Hindlimb muscle (tissue), 1 donor: ENCODE results near the gene MAF. TPM values are rescaled to one million over a fixed set of nuclear protein-coding genes. Genes with fewer than 3 reads are reported as not detected.

ENCODE experiments used
- DNase-seq: peaks from one replicate; pipeline ENCODE4 v3.0.0-alpha.2; 2013
- polyA plus RNA-seq: library from polyadenylated mRNA; unstranded; fragments of 120-200 nt; gene quantifications from one replicate; pipeline ENCODE4 v1.2.1, GENCODE V29; 2013; ENCODE audit not compliant: insufficient read length

MAF gene
- polyA plus RNA-seq, 1 donor = 51.4 TPM

DNA sequence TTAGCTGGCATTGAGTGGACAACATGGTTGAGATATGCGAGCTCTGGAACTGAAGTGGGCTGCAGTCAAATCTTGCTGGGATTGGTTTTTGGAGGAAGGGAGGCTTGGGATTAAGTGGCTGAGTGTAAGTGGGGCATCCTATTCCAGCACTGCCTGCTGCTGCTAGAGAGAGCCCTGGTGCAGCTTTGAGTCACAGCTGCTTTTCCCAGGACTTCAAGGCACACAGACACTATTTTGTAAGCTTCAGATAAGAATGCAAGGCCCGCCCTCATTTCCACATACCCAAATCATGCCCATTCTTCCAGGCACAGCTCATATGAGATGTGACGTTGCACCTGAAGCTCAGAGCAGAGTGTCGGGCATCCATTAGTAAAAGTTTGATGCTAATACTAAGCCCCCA is 10.2 kb upstream of the MAF start:
- DNase-seq = no peak

GRCh38 chr16:79609861-79610260 is 9.3 kb upstream of the MAF start:
- no peak for DNase-seq

DNA sequence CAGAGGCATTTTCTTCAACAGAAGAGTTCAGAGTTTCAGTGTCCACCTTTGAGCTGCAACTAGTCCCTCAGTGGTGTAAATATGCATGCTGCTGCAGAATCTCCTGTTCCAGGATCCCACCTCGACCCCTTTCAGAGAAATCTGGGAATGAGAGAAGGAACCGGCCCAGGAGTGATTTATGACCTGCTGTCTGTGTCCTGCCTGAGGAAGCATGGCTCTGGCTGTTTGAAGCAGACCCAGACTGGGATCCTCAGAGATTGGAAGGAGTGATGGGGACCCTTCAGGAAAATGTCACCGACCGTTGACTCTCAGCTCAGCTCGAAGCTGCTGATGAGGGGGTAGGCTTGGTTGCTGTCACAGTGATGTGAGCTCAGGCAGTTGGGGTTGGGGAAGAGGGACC is 8.4 kb upstream of the MAF start:
- no peak for DNase-seq

GRCh38 chr16:79607587-79607986 is 7.0 kb upstream of the MAF start:
- no peak for DNase-seq

DNA sequence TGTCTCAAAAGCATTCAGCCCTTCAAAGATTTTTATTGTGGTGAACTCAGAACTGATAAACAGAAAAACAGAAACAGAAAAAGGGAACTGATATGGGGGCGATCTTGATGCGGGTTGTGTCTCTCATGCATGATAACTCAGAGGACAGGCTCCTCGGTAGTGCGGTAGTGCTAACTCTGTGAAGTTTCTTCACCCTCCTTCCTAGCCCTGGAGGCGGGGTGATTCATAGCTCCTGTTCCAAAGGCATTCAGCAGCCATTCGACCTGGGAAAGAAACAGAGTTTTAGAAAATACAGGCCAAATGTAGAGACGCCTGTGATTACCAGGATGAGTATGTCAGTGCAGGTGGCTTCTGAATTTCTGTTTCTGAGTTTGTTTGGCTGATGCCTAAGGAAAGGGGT is 5.5 kb upstream of the MAF start:
- no peak for DNase-seq

DNA sequence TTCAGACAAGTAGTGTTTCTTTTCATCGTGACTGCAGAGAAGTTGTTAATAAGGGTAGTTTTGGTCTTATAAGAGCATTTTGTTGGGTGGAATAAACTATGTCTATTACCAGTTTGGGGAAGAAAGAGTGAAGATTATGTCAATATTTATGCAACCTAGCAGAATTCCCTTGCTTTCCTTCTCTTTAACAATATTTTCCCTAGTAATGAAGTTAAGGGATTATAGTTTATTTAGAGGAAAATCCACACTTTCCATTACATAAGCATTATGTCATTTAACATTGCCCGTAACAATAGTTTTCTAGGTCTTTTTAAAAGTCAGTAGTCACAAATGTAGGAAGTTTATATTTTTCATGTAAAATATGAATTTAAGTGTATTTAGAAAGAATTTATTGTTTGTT is 2.5 kb upstream of the MAF start:
- DNase-seq = no peak

GRCh38 chr16:79602628-79603014 is 2.1 kb upstream of the MAF start:
- DNase-seq = no peak

DNA sequence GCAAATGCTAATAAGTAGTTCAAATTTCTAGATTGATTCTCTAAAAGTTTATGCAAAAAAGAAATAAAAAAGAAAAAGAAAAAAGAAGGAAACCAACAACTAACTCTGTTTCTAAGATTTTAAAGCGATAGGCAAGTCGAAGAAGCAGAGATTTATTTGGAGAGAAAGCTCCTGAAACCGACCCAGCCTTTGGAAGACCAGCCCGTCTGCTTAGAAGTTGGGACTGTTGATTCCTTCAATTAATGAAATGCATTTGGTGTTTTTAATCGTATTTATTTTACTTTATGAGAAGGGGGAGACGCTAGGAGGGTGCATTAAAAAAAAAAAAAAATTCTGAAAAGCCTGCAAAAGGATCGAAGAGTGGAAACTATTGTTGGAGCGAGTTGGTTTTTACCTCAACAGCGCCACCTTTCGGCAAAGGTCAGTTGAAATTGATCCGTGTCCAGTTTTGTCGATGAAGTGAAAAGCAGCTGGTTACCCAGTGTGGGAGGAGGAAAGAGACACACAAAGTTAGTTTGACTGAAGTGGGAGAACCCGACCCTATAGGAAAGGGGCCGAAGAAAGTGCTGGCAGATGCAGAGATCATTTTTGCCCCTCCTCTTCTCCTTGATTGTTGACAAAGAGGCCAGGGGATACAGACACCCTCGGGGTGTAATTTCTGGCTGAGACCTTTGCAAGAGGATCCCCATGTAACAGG is 1.5 kb upstream of the MAF start:
- peak; percentile 93 for DNase-seq

GRCh38 chr16:79601092-79601930 is 774 bp upstream of the MAF start:
- peak; percentile 73 for DNase-seq

DNA sequence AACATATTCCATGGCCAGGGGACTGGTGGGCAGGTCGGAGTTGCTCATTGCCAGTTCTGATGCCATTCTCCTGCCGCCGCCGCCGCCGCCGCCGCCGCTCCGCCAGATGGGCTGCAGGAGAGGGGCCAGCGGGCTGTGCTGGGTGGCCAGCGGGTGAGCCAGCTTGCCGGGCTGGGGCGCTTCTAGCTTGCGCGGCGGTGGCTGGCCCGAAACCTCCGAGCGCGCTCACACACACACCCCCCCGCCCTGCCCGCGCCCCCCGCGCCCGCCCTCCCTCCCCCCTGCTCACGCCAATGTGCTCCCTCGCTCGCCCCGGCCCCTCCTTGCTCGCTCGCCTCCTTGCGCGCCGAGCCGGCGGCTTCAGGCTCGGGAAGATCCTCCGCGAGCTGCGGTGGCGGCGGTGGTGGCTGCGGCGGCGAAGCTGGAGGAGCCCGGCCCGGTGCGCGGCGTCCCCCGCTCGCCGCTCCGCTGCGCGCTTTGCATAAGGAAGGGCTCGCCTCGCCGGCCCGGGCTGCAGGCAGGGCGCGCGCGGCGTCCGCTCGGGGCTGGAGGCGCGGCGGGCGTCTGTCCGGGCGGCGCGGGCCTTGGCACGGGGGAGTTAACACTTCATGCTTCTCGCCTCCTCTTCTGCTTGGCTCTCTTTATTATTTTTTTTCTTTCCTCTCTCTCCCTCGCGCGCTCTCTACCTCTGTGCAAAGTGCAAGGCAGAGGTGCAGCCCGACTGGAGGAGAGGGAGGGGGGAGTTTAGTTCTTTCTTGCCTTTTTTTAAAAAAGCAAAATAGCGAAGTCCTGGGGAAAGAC is 500 bp downstream of the MAF start:
- DNase-seq = peak; percentile 86

DNA sequence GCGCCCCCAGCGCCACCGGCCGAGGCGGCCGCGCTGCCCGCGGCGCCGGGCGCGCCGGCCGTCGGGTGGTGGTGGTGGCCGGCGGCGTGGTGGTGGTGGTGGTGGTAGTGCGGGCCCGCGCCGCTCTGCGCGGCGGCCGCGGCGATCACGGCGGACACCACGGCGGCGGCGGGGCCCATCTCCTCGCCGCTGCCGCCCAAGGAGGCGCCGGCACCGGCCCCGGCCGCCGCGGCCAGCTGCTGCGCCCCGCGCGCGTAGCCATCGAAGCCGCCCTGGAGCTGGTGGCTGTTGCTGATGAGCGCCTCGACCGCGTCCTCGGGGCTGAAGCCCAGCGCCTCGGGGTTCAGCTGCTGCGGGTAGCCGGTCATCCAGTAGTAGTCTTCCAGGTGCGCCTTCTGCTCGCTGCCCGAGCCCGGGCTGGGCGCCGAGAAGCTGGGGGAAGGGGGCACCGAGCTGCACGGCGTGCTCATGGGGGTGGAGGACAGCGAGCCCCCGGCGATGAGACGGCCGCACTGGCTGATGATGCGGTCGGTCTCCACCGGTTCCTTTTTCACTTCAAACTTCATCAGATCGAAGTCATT is 1.2 kb downstream of the MAF start:
- peak; percentile 55 for DNase-seq

DNA sequence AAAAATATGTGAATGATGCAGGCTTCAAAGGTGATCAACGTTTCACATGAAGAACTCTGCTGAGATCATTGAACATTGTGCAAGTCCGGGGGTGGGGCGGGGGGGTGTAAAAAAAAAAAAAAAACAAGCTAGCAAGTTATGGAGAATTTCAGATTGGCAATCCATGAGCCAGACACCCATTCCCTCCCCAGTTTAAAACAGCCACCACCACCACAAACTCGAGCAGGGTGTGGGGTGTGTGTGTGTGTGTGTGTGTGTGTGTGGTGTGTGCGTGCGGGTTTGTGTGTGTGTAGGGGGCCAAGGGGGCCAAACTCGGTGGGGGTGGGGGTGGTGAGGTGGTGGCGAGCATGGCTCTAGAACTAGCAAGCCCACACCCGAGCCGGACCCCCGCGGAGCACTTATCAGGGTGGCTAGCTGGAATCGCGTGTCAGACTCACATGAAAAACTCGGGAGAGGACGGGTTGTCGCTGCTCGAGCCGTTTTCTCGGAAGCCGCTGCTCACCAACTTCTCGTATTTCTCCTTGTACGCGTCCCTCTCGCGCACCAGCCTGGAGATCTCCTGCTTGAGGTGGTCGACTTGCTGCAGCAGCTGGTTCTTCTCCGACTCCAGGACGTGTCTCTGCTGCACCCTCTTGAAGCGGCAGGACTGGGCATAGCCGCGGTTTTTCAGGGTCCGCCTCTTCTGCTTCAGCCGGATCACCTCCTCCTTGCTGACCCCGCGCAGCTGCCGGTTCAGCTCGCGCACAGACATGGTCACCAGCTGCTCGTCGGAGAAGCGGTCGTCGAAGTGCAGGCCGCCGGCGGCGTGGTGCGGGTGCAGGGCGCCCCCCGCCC is 2.0 kb downstream of the MAF start:
- DNase-seq = peak; percentile 67

- no peak for DNase-seq
These were observed 2.5 kb downstream of the MAF start for GRCh38 chr16:79598063-79598347.

DNA sequence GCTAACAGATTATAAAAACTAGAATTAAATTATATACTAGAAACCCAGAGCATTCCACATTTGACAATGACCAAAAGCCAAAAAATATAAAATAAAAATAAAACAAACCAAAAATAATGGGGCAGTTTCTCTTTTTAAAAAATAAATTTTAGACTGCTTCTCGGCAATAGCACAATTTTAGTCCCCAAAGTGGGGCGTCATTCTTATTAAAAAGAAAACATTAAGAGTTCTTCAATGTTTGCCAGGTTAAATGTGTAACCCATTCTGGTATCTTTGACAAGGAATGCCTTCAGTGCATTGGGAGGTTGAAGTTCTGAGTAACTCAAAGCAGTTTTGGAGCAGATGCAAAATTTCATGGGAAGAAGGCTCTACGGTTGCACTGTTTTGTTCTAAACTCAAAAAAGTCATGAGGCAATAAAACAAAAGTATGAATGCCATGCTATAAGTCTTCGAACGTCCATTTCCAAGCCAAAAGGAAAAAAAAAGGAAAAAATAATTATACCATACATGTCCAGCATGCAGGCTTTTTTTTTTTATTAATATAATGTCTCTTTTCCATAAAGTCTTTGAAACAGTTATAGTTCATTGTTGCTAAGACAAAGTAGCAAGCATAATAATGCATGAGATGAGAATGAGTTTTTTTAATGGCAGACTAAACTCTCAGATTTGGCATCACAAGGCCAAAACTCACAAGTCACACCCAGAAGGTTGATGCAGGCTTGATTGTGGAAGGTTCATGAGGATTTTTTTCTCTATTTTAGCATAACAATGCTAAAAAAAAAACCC is 3.1 kb downstream of the MAF start:
- no peak for DNase-seq

DNA sequence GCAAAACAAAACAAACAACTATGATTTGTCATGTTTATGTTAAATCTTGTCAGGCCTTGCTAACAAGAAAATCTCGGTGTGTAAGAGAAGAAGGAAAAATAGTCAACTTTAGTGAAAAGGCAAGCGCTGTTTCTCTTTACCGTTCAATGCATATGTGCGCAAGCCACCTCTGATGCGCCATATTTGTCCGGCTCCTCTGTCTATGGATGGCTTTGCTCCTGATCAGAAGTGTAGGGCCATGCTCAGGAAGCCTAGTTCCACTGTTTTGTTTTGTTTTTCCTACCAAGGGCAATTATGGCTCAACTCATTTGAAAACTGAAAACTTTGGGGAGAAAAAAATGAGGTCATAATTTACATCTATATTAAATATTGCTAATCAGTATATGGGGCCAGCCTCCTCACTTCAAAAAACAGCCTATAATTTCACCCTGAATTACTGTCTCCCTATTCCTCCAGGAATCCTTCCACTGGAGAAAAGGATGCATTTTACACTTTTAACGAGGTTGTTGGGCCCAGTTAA is 4.5 kb downstream of the MAF start:
- DNase-seq = no peak

- DNase-seq = no peak
These were observed 5.3 kb downstream of the MAF start for GRCh38 chr16:79595231-79595641.

DNA sequence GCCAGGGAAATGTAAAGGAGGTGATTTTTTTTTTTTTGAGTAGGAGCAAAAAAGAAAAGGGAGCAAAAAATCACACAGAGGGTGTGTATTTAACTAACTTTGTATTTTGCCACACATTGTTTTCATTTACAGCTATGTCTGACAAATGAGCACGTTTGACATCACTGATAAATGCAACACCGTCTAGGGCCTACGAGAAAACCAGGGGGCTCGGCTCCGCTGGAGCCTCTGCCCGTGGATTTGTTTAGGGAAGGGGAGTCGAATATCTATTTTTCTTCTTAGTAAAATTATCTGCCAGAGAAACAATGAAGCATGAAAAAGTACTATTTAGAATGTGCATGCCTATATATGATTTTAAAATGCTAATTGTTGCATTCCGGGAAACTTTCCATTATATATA is 6.8 kb downstream of the MAF start:
- DNase-seq = no peak

GRCh38 chr16:79593074-79593531 is 7.4 kb downstream of the MAF start:
- DNase-seq = no peak

DNA sequence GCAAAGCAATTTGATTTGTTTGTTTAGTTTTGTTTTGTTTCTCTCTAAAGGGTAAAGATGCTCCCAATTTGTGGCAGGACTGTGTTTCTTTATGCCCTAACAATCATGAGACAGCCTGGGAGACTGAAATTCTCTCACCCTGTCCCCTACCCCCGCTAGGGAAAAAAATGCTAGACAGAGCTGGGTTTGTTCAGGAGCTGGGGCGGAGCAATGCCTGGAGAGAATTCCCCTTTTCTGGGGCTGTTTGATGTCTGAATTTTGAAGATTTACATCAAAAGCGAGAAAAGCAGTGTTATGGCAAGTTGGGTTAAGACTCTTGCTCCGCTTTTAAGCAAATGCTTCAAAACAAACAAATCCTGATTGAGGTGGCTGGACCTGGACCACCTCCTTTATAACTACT is 8.4 kb downstream of the MAF start:
- DNase-seq = no peak

DNA sequence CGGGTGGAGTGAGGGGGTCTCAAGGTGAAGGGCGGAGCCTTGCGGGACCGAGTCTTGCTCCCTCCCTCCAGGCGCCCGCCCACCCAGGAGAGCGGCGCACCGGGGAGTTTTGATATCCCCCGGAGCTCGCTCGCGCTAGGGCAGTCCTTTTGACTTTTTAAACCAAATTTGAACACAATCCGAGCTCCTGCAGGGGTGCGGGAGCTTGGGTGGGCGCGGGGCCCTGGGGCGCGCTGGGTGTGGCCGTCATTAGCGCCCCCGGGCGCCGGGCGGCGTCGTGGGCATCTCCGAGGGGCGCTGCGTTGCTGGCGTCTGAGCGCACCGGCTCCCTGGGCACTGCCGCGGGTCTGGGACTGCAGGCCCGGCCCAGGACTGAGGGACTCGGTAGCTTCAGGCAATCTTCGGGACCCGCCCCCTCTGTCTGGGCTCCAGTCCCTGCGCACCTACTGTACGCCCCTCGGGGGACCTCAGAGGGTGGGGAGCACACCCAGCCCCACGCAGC is 10.9 kb downstream of the MAF start:
- no peak for DNase-seq

DNA sequence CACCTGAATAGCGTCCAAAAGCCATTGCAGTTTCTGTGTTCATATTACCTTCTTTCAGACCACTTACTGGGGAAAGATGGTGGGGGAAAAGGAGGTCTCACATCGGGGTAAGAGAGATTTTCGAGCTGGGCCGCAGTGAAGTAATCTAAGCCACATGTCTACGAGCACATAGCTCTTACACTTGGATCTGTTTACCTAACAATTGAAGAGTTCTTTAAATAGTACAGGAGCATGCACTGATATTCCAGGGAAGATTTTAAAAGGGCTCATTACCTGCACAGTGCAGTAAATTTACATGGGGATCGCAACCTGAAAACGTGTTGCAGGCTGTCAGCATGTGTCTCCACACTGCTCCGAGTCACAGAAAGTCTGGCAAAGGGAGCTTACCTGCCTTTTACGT is 12.6 kb downstream of the MAF start:
- no peak for DNase-seq
